GM10847 (cell line): ENCODE measurements around the gene PDE4B.

ENCODE experiments used
- POLR2A ChIP-seq: IDR thresholded peaks from 2 replicates; pipeline ENCODE4 v1.6.1; 2011; ENCODE audit not compliant: insufficient read length; ENCODE audit errors: extremely low read depth

The PDE4B gene

DNA sequence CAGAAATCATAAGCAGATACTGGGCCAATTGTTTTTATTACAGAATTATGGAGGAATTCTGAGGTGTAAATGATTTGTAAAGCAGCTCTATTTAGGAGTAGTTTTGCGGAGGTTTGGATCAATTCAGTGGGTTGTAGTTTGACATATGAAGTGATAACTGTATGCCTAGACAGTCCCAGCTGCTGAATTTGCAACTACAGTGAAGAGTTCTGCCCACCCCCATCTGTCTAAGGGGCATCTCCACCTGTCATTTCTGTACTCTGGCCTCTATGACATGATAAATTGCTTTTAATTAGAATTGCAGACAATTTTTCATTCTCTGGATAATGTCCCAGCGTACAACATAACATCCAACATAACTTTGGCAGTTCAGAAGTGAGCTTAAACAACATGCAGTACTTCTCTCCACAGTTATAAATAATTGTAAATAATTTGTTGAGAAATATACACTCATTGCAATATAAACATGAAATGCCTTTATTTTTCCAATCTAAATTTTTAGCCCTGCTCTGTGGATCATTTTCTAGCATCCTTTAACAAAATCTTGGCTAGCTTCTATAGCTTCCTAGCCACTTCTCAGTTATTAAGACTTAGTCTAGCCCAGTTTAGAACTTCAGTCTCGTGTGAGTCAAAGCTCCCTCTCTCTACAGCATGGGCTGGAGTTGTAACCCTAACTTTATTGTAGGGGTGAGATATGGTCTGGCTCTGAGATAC lies 52.3 kb downstream of the PDE4B start:
- TF ChIP-seq POLR2A, result no peak

DNA sequence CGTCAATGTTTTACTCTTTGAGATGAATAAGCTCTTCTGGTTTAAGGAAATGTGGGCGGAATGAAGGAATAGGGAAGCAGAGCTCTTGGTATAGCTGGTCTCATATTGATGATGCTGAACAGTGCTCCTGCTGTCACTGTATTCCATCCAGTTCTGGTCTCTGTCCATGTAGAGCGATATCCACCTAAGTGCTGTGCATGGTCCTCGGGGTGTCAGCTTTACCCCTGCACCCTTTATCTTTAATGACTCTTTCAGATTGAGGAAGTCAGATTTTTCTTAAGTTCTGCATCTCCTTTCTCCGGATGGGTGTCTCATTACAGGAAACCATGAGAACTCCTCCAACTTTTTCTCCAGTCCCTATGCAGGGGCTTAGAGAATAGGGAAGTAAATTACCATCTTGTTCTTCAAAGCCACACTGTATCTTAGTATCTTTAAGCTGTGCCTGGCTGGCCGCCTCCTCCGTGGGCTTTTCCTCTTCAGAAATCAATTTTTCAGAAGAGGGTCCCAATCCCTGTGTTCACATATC lies 52.9 kb downstream of the PDE4B start:
- TF ChIP-seq POLR2A, result no peak

DNA sequence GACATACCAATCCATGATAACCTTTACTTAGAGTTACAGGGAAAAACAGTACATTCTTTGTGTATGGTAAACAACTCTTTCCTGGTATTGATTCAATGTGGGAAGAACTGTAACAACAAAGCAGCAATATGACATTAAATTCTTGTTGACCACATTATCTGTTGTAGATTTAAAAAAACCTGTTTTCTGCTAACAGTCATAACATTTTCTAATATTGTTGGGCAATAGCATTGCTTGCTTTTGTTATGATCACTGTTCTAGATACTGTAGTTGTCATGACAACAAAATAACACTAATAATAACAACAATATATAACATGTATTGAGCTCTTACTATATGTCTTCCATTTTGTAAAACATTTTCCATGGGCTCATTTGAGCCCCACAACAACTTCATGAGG lies 54.2 kb downstream of the PDE4B start:
- no peak for TF ChIP-seq POLR2A

DNA sequence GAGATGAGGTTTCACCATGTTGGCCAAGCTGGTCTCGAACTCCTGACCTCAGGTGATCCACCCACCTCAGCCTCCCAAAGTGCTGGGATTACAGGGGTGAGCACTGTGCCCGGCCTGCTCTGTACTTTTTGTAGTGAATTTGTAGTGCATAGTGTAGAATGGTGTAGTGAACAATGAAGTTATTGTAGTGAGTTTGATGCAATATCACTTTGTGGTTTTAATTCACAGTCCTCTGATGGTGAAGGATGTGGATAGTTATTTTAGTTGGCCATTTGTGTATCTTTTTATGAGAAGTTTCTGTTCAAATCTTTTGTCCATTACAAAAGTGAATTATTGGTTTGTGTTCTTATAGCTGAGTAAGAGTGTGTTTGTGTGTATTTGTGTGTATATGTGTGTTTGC lies 57.6 kb downstream of the PDE4B start:
- no peak for TF ChIP-seq POLR2A

DNA sequence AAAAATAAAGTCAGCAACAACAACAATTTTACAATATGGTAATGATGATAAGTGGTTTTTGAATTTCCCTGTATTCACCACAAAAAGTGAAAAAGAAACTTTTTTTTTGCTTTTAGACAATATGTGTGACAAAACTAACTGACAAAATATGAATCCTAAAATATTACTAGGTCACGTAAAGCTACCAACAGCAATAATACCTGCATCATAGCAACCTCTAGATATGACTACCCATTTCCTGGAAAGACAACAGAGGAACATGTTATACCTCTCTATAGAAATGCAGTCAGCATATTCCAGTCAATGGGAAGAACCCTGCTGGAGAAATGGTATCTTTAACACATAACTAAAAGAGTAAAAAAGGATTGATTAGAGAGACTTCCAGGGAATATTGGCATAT lies 73.7 kb downstream of the PDE4B start:
- TF ChIP-seq POLR2A, result no peak

DNA sequence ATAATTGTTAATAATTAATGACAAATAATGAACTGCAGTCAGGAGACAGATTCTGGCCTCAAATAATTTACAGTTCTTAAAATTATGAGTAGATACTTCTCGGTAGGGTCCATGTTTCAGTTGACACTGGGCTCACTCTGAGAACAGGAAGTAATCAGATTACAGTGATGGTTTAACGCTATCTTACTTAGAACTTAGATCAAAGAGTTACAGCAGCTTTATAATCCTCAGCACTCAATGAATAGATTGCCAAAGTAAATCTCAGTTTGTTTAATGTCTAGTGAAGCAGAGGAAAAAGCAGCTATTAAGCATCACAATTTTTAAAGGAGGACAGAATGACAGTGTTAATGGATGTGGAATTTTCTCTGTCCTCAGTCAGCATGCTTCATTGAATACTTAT lies 79.6 kb downstream of the PDE4B start:
- no peak for TF ChIP-seq POLR2A

DNA sequence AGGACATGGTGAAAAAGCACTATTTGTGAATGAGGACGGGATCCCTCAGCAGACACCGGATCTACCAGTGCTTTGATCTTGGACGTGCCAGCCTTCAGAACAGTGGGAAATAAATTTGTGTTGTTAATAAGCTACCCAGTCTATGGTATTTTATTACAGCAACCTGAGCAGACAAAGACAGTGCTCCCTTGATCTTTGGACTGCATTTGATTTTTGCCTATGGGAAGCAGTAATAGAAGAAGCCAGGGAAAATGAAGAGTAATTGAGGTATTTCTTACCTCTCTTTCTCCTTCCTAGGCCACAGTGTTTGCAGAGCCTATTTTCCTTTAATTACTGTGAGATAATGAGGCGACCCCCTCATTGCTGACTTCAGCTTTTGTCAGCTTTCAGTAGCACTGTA lies 87.9 kb downstream of the PDE4B start:
- no peak for TF ChIP-seq POLR2A

DNA sequence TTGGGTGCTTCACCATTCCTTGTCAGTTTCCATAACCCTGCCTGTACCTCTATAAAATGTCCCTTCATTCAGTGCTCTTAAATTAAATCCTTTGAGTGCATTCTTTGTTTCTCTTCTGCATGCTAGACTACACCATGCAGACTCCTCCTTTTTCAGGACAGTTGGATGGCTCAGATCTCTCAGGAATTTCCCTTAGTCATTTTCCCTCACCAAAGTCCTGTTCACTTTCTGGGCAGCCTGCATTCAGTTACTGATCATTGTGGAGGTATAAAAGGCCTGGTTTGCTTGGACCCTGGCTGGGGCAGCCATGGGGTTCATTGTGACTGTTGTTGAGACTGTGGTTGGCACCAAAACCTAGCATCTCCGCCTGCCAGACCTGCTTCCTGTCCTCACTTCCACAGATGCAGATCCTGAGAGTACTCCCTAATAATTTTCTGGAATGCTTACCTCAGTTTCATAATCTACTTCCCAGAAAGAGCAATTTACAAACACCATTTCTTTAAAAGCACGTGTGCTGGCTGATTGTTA lies 88.4 kb downstream of the PDE4B start:
- TF ChIP-seq POLR2A, result no peak

DNA sequence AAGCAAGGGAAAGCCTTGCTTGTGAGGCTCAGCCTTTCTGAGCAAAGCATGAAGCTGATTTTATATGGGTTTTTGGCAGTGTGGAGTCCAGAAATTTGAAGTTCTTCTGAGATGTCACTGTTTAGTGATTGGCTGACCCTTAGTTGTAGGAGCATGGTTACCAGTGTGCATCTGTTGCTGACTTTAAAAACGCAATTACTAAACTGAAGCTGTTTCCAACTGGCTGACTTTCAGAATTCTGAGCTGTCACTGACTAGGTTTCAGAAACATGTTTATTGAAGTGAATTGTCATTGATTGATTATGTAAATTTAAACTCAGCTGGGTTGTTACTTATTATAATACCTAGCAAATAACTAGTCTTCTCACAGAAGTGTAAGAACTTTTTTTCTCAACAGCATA lies 89.4 kb downstream of the PDE4B start:
- no peak for TF ChIP-seq POLR2A

DNA sequence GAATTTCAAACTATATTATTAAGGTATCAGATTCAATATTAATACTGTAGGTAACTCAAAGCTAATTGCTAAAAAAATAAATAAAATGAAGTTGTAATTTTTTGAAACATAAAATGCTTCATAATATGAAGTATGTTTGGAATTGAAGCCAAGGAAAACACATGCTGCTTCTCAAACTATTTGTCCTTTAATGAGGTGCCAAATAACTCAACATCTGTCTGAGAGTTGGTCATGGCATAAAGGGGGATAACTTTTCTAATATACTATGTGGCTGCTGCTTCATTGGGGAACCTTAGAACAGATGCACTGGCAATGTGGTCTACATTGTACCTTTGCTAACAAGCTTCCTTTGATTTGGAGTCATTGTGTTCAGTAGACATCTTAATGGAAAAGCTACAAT lies 96.7 kb downstream of the PDE4B start:
- TF ChIP-seq POLR2A, result no peak

DNA sequence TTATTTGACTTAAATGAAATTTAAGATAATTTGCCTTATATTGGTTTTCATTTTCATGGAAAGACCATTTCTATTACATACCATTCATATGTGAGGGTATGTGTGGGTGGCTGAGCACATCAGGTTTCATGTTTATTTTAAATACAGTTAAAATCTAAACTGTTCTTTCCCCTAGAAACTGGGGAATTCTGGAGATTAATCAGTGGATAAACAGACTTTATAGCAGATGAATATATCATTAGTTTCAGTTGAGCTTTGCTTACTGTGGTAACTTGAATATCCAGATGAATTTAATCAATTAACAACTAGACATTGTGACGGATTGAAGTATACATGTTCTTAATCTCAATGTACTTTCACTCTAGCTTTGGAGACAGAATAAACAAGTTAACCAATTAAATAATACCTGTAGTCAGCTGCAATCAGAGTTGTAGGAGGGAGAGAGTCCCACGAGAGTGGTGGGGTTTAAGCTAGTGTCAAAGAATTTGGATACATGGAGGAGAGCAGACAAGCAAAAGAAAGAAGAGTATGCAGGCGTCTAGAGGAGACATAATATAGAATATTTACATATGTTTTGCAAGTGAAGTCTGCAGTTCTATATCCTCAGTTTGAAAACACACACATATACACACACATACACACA lies 97.6 kb downstream of the PDE4B start:
- TF ChIP-seq POLR2A, result no peak

DNA sequence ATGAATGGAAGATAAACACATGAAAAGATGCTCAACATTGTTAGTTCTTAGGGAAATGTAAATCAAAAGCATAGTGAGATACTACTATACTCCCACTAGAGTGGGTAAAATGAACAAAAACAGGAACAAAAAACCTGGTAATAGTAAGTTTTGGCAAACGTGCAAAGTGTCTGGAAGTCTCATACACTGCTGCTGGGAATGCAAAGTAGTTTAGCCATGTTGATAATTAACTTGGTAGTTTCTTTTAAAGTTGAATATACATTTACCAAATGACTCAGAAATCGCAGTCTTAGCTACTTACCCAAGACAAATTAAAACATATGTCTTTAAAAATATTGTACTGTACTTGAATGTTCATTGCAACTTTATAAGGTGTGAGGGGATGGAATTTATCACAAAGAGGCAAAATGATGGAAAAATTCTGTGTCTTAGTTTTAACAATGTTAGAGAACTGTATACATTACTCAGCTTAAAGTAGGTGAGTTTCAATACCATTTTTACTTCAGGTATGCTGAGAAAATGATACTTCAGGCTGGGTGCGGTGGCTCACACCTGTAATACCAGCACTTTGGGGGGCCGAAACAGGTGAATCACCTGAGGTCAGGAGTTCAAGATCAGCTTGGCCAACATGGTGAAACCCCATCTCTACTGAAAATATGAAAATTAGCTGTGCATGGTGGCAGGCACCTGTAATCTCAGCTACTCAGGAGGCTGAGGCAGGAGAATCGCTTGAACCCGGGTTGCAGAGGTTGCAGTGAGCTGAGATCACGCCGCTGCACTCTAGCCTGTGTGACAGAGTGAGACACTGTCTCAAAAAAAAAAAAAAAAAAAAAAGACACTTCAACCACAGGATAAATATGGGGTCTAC lies 102.3 kb downstream of the PDE4B start:
- no peak for TF ChIP-seq POLR2A

DNA sequence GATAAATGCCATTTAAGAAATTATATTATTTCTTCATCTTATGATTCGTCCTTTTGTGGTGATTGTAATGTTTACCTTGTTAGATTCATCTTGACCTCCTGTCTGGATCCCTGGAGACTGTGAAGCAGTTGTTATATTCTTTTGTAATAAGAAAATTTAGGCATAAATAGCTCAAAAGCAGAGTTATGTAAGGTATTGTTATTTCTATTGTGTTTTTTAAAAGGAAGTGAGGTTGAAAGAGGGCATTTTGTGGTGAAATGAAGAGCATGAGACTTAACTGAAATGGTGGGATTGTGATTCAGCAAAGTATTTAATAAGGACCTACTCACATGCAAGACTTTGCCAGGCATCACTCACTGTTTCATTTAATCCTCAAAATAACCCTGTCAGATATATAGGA lies 104.0 kb downstream of the PDE4B start:
- no peak for TF ChIP-seq POLR2A

DNA sequence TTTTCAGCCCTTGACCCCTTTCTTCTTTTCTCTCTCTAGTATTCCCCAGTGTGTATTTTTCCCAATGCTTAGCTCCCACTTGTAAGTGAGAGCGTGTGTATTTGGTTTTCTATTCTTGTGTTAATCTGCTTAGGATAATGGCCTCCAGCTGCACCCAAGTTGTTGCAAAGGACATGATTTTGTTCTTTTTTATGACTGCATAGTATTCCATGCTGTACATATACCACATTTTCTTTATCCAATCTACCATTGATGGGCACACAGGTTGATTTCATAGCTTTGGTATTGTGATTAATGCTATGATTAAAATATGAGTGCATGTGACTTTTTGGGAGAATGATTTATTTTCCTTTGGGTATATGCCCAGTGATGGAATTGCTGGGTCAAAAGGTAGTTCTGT lies 104.8 kb downstream of the PDE4B start:
- TF ChIP-seq POLR2A, result no peak

DNA sequence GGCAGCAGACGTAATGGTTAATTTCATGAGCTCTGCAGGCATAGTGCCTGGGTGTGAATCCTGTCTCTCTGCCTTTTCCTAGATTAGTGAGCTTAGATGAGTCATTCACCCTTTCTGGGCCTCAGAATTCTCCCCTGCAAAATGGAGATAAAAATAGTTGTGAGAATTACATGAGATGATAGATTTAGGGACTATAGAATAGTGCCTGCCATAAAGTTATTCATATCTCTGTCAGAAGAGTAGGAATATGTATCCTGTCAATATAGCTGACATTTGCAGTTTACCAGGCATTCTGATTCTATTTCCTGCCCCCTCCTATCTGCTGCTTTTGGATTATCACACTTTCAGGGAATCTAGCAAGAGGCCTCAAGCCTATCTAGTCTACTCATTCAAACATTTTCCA lies 112.0 kb downstream of the PDE4B start:
- no peak for TF ChIP-seq POLR2A

DNA sequence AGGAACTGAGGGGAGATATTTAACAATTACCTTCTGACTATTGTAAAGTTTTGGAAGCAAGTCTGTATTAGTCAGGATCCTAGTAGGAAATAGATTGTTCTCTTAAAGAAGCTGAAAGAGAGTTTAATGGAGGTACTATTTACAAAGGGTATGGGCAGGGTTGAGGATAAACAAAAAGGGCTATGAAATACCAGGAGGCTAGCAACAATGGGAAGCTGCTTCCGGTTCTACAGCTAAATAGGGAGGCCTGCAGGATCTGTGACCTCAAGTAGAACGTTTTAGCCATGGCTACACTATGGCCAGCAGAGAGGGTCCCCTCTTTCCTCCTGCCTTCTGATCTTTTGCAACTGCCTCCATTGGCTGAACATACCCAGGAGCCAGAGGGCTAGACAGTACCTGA lies 117.7 kb downstream of the PDE4B start:
- TF ChIP-seq POLR2A, result no peak
